Fibroblast of skin of abdomen (primary cell): ENCODE results near the gene RUNX1.
A peak's percentile ranks its signal among the peaks of the same experiment; 100 is the strongest.

Experiments used
- DNase-seq: peaks from one replicate; pipeline ENCODE4 v3.0.0-alpha.2; 2013

RUNX1 gene

DNA sequence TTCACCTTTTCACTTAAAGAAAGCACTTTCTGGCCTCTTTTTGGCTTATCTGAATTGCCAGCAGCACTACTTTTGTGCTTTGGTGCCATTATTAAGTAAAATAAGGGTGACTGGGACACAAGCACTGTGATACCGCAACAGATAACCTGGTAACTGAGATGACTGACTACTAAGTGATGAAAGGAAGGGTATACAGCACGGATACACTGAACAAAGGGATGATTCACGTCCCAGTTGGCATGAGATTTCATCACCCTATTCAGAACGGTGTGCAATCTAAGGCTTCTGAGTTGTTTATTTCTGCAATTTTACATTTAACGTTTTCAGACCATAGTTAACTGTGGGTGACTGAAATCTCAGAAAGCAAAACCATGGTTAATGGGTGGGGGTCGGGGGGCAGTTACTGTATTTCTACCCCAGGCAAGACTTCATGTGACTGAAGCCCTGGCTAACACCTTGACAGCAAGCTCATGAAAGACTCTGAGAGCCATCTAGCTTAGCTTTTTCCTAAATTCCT is 277.5 kb downstream of the RUNX1 start:
- DNase-seq = peak; percentile 76

GRCh38 chr21:34770576-34770975 is 278.5 kb downstream of the RUNX1 start:
- DNase-seq = peak; percentile 53

GRCh38 chr21:34768326-34768725 is 280.8 kb downstream of the RUNX1 start:
- DNase-seq = no peak

- DNase-seq = no peak
Measured at GRCh38 chr21:34766862-34767261, 282.2 kb downstream of the RUNX1 start.

GRCh38 chr21:34765619-34766018 is 283.5 kb downstream of the RUNX1 start:
- DNase-seq = no peak

DNA sequence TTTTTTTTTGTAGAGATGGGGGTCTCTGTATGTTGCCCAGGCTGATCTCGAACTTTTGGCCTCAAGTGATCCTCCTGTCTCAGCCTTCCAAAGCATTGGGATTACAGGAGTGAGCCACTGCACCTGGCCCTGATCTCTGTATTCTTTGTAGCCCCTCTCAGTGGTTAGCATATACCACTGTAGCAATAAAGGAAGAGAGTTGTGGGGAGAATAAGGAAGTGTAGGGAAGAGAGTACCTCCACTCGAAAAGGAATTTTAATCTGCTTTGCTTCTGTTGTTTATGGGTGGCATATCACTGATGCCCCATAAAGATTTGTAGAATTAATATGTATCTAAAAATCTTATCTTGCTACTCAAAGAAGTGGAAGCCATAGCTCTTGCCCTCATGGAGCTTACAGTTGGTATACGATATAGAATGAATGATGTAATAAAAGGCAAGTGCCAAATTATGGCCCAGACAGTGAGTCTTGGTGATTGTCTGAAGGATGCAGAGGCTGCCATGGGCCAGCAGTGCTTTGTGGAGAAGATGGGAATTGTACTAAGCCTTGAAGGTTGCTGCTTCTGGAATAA is 284.3 kb downstream of the RUNX1 start:
- DNase-seq = no peak

- DNase-seq = peak; percentile 73
Measured at GRCh38 chr21:34762786-34763185, 286.3 kb downstream of the RUNX1 start.

GRCh38 chr21:34761758-34762330 is 287.3 kb downstream of the RUNX1 start:
- peak; percentile 35 for DNase-seq

GRCh38 chr21:34754690-34755647 is 294.1 kb downstream of the RUNX1 start:
- no peak for DNase-seq

GRCh38 chr21:34748862-34749261 is 300.2 kb downstream of the RUNX1 start:
- DNase-seq = no peak

GRCh38 chr21:34745557-34746255 is 303.4 kb downstream of the RUNX1 start:
- peak; percentile 89 for DNase-seq

- DNase-seq = no peak
Measured at GRCh38 chr21:34744801-34745200, 304.3 kb downstream of the RUNX1 start.

DNA sequence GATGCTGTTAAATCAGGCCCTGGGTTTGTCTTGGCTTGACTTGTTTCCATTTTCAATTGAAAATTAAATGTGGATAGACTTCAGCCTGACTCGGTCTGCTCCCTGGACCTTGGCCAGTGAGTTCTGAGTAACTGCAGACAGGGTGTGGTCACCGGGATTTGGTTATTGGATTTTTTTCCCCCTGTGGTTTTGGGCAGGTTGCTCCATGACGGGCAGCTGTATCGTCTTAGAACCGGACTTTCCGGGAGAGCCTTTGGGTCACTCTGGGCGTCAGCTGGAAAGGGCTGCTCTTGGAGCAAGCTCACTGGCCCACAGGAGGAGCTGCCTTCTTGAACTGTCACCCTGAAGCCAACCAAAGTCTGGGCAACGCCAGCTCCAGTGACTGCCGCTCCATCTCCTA is 305.3 kb downstream of the RUNX1 start:
- peak; percentile 49 for DNase-seq

DNA sequence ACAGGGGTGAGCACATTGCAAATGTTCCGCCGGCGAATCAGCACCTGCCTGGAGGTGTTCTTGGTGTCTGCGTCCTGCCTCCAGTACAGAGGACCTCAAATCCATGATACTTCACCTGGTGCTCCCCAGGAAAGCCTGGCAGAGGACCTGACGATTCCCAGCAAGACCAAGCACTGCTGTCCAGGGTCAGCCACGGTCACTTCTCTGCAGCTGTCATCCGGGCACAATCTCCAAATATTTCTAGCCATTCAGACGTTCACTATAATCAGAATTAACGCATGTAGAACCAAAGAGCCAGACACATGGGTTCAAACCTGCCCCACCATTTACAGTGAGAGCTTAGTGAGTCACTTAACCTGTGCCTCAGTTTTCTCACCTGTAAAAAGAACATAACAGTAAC is 305.8 kb downstream of the RUNX1 start:
- DNase-seq = no peak

DNA sequence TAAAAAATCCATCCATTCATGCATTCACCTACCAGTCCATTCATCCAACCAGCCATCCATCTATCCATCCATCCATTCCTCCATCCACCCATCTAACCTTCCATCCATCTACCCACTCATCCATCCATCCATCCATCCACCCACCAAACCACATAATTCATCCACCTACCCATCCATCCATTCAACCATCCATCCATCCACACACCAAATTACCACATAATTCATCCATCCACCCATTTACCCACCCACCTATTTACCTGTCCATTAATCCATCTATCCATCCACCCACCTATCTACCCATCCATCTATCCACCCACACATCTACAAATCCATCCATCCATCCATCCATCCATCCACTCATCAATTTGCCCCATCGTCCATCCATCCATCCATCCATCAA is 308.9 kb downstream of the RUNX1 start:
- DNase-seq = no peak
